GM19239 (cell line): ENCODE data around the gene ERCC6.

Source experiments
- DNase-seq: peaks from one replicate; pipeline ENCODE4 v3.0.0; 2011; ENCODE audit warnings: low spot score; ENCODE audit not compliant: insufficient read length
- FAIRE-seq: peaks from 2 replicates; lab custom pipeline; 2011; peaks lifted over from hg19 to GRCh38; lab: Jason Lieb, UNC

The ERCC6 gene

DNA sequence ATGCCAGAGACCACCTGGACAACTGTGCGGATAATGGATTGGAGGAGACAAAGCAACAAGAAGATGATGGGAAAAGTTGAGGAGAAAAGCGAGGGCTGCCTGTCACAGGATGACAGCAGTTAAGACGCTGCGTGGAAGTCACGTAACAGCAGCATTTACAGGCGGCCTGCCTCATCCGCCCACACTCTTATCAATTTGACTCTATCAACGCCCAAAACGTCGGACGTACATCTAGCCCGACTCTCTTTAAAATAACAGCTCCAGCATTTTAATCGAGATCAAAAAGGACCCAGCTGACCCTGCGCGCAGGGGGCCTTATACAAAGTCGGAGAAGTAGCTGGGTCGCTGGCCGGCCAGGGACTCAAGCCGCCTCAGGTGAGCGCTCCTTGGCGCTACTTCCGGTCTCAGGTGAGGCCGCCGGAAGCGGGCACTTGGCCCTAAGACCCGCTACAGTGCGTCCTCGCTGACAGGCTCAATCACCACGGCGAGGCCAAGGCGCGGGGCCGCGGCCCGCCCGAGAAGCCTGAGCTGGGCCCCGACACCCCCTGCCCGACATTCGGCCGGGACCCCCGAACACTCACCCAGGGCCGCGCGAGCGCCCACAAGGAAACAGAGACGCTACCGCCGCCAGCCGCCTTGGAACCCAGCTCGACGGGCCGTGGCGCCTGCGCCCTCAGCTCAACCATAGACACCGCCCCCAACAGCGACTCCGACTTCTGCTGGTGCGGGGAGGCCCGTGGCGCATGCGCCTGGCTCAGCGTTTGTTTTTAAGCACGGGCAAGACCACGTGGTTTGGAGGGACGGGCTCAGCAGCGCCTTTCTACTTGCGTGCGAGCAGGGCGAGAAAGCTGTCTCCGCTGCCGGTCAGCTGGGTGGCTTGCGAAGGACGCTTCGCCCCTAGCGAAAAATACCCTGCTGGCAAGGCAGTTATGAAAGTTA, at the start of gene ERCC6:
TSS of gene ERCC6 (minus strand) at position 741 of the 939 bp plus-strand sequence.
- peak; percentile 94 for FAIRE-seq
- DNase-seq, result peak; percentile 93

DNA sequence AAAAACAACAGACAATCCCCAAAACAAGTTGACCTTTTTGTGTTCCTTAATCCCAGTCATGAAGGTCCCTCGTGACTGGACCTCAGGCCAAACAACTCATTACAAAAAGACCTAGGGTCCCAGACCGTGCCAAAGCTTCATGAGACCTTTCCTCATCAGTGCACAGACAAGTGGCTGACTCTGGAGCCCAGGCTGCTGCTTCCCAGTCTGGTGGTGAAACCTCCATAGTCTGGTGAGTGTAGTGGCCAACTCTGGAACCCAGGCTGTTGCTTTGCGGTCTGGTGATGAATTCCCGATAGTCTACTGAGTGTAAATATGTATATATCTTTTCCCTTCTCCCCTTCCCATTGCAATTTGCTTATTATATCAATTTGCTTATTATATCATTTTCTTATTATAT, 49.1 kb upstream of the ERCC6 start:
- FAIRE-seq, result no peak
- DNase-seq, result no peak

- DNase-seq, result no peak
- FAIRE-seq, result no peak
Observed at GRCh38 chr10:49585387-49585786, 46.5 kb upstream of the ERCC6 start.

- no peak for DNase-seq
- FAIRE-seq, result no peak
Observed at GRCh38 chr10:49579621-49580020, 40.7 kb upstream of the ERCC6 start.

GRCh38 chr10:49578392-49578791, 39.5 kb upstream of the ERCC6 start:
- FAIRE-seq, result no peak
- no peak for DNase-seq

GRCh38 chr10:49577182-49577925, 38.4 kb upstream of the ERCC6 start:
- DNase-seq (no peak), FAIRE-seq (no peak)

GRCh38 chr10:49575489-49576072, 36.7 kb upstream of the ERCC6 start:
- FAIRE-seq (no peak), DNase-seq (no peak)

DNA sequence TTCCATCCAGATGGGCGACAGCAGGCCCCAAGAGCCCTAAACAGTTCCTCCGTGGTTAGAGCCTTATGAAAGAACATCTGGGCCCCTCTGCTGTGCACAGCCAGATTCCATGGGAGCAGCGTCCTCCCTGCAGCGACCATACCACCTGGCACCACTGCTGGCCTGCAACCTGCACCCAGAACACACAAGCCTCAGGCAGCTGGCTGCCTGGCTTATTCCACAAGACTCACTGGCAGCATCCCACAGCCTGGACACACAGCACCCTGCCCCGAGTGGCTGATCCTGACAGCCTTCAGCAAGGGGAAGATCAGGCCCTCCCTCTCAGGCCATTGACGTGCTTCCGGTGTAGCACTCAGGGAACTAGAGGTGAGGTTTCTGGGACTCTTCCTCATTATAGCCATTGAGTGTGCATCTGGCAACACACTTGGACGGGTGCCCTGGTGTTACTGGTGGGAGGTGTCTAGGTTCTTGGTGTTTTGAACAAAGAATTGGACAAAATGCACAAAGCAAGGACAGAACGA, 33.7 kb upstream of the ERCC6 start:
- no peak for FAIRE-seq
- no peak for DNase-seq

- FAIRE-seq (no peak), DNase-seq (no peak)
Observed at GRCh38 chr10:49571388-49571787, 32.5 kb upstream of the ERCC6 start.

DNA sequence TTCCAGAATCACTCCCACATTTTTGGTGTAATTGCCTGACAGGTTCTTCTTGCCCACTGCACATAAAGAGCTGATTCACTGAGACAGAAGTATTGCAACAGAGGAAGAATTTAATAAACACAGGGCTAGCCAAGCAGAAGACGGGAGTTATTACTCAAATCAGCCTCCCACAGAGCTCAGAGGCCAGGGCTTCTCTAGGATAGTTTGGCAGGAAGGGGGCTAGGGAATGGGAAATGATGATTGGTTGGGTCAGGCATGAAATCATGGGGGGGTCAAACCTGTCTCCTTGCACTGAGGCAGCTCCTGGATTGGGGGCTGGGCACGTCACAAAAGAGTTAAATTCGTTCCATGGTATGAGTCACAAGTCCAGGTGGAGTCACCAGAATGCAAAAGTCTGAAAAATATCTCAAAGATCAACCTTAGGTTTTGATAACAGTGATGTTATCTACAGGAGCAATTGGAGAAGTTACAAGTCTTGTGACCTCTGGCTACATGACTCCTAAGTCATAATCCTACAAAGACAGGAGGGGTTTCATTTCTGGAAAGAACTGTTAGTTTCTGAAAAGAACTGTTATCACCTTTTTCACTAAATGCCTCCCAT, 30.2 kb upstream of the ERCC6 start:
- DNase-seq, result no peak
- no peak for FAIRE-seq

DNA sequence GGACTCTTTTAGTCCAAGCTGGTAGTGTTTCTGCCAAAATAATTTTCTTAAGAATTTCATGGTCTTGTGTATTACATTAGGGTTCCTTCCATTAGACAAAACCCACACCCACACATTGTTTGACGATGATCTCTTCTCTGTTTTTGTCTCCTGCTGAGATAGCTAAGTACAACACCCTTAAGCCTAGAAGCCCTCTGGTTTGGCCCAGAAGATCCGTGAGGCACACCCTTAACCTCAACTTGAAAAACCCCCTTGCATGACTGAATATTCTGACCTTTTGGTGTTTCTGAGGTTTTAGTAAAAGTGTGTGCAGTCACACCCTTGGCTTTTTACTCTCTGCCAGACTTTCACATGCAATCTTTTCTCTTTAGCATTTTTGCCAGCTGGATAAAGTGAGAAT, 29.3 kb upstream of the ERCC6 start:
- no peak for FAIRE-seq
- no peak for DNase-seq

GRCh38 chr10:49567810-49568209, 28.9 kb upstream of the ERCC6 start:
- FAIRE-seq, result no peak

GRCh38 chr10:49564461-49565009, 25.6 kb upstream of the ERCC6 start:
- FAIRE-seq (no peak), DNase-seq (no peak)

More at GRCh38 chr10:49567810-49568209, 28.9 kb upstream of the ERCC6 start:
- DNase-seq, result no peak

GRCh38 chr10:49562893-49563292, 24.0 kb upstream of the ERCC6 start:
- DNase-seq (no peak), FAIRE-seq (no peak)

DNA sequence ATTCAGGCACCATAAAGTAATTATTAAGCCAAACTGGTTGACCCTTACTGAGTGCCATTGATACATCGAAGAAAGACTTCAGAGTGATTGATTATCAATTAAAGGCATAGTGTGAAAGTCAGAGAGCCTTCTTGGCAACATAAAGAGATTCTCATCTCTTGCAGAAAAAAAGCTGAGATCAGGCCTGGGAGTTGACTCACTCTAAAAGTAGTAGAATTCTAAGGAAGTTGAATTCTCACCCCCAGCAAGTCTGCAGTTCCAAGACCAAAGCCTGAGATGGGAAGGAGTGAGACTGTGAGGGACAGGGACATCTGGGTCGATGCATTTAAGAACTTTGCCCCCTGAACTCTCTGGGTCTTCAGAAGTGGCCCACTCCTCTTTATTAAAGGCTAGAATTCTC, 21.6 kb upstream of the ERCC6 start:
- DNase-seq, result no peak
- no peak for FAIRE-seq

- FAIRE-seq (no peak), DNase-seq (no peak)
Observed at GRCh38 chr10:49559476-49559875, 20.6 kb upstream of the ERCC6 start.

DNA sequence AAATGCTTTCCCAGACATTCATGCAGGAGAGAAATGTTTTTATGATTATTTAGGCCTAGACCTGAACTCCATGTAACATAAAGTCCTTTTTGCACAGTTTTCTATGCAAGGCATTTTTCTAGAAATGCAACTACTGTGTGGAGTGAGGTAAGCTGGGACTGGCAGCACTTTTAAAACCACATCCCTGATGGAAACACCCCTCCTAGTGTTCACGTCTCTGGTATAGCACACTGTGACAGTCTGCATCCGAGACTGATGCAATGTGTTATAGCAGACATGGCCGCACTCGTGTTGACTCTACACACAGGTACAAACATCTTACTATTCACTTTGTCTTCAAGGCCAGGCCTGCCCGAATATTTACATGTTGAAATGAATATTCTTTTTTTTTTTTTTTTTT, 19.3 kb upstream of the ERCC6 start:
- DNase-seq (no peak), FAIRE-seq (no peak)

- FAIRE-seq (no peak), DNase-seq (no peak)
Observed at GRCh38 chr10:49557681-49558080, 18.8 kb upstream of the ERCC6 start.

DNA sequence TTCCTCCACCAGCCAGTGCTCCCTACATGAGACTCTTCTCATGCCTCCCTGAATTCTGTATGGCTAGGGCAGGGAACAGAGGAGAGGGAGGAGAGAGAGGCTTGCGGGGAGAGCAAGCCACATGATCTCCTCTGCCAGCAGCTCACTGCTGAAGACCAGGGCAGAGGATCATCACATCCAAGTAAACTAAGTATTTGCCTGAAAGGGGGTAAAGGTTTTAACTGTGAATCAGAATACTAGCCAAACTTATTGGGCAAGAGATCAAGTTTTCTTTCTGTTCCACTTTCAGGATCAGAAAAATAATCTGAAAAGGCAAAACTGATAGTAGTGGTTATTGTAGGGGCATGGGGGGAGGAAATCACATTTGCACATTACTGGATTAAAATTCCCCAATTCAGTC, 17.8 kb upstream of the ERCC6 start:
- no peak for DNase-seq
- no peak for FAIRE-seq

DNA sequence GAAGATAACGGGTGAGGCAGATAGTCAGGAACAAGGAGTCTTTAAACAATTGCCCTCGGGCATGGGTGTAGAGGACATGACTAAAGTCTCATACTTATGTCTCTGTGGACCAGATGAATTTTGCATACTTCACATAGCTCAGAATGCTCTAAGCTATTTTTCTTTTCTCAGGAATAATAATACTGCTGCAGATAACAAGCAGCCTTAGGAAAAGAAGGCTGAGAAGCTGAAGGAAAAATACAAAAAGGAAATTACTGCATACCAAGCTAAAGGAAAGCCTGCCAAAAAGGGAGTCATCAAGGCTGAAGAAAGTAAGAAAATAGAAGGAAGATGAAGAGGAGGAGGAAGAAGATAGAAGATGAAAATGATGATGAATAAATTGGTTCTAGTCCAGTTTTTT, 13.4 kb upstream of the ERCC6 start:
- DNase-seq, result no peak
- FAIRE-seq, result no peak
